ENCODE data around the gene EPHA6.

GRCh38 chr3:97689111-97689510 lies 874.7 kb downstream of the EPHA6 start:
- TF ChIP-seq POLR2AphosphoS5 (IDR thresholded peaks at IDR 0.05; ENCODE audit: borderline replicate concordance, low read depth, low read length) (no peak), EZH2 (IDR thresholded peaks at IDR 0.05) (no peak), FOXP2 (optimal IDR thresholded peaks at IDR 0.05; ENCODE audit: control extremely low read depth, extremely low read length, insufficient read depth) (no peak)

Data from SK-N-MC (cell line).